TTC549 (cell line): ENCODE measurements around the gene GPX1.
"Not testable (repeated sequence)": the region's sequence is repeated elsewhere in the genome, so short reads cannot be mapped to it uniquely, and the experiment has no call there.

Source experiments
- FAIRE-seq: peaks from 2 replicates; lab custom pipeline; 2012; peaks lifted over from hg19 to GRCh38; lab: Jason Lieb, UNC

GPX1 gene

GRCh38 chr3:49358217-49358883 is at the start of gene GPX1:
TSS of gene GPX1 (minus strand) at chr3:49358353. CDS start at chr3:49358278, 75 bp downstream.
- peak; percentile 67 for FAIRE-seq

GRCh38 chr3:49406571-49407565 is 48.7 kb upstream of the GPX1 start:
- no peak for FAIRE-seq

DNA sequence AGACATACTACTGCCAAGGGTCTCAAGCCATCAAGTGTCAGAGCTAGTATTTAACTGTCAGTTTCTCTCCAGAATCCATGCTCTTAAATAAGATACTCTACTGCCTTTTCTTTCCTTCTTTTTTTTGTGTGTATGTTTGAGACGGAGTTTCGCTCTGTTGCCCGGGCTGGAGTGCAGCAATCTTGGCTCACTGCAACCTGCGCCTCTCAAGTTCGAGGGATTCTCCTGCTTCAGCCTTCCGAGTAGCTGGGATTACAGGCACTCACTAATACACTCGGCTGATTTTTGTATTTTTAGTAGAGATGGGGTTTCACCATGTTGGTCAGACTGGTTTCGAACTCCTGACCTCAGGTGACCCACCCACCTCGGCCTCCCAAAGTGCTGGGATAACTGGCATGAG is 47.4 kb upstream of the GPX1 start:
- not testable (repeated sequence) for FAIRE-seq

DNA sequence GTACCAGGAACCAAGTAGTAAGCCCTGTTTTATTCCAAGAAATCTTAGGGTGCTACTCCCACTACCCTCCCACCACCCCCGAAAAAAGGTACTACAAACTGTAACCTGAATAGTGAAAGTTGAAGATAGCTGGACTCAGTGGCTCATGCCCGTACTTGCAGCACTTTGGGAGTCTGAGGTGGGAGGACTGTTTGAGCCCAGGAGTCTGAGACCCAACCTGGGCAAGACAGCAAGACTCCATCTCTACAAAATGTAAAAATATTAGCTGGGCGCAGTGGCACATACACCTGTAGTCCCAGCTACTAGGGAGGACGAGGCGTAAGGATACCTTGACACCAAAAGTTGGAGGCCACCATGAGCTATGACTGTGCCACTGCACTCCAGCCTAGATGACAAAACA is 45.7 kb upstream of the GPX1 start:
- FAIRE-seq, result no peak

DNA sequence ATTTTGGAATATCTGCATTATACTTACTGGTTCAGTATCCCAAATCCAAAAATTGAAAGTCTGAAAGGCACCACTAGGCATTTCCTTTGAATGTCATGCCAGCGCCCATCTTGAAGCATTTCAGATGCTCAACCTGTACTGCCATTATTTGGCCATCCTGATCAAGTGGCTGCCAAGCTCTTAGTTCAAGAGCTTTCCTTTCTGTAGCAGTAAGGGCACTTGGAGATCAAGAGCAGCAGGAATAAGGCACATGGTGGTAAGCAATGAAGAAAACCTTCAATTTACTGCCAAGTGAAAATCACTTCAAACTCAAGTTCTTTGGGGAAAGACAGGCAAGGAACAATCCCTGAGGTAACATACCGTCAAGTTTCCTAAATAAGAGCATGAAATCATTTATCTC is 43.6 kb upstream of the GPX1 start:
- no peak for FAIRE-seq

GRCh38 chr3:49399461-49399860 is 41.3 kb upstream of the GPX1 start:
- no peak for FAIRE-seq

- FAIRE-seq, result no peak
Measured at GRCh38 chr3:49397470-49397869, 39.3 kb upstream of the GPX1 start.

DNA sequence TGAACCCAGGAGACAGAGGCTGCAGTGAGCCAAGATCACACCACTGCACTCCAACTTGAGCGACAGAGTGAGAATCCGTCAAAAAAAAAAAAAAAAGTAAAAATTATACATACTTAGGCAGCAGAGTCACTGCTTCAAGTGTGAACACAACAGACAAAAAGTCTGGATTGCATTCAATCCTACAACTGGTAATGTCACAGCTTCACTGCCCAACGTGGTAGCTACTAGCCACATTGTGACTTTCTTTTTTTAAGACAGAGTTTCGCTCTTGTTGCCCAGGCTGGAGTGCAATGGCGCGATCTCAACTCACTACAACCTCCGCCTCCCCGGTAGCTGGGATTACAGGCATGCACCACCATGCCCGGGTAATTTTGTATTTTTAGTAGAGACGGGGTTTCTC is 33.2 kb upstream of the GPX1 start:
- FAIRE-seq, result not testable (repeated sequence)

DNA sequence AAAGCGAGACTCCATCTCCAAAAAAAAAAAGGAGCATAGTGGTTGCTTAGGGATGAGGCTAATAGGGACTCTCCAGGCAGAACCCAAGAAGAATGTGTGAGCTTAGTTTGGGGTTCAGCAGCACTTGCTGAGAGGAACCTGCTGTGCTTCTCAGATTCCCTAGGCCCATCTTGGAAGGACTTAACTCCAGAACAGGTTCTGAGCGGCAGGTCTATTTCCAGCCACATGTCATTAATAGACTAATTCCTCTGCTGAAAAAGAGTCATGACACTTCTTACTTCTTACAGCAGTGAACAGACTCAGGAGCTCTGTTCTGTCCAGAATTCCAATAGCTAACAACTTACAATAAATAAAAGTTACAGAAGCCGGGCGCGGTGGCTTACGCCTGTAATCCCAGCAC is 31.1 kb upstream of the GPX1 start:
- no peak for FAIRE-seq

DNA sequence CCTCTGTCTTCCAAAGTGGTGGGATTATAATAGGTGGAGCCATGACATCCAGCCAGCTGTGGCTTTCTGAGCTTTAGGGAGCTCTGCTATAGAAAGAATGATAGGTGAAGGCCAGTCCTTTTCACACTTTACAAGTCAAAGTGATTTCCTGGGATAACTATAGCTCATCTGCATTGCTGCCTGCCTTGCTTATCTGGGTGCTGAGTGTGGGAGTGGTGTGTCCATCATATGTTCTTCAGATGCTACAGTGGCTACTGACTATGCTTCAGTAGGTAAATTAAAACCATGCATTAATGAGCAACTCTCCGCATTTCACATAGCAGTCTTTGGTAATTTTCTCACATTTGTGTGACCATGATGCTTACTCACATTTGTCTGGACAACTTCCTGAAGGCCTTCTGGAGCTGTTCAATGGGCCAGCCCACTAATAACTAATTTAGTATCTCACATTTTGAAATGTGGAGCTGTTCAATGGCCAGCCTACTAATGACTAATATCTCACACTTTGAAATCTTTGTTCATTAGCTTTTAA is 30.2 kb upstream of the GPX1 start:
- no peak for FAIRE-seq

DNA sequence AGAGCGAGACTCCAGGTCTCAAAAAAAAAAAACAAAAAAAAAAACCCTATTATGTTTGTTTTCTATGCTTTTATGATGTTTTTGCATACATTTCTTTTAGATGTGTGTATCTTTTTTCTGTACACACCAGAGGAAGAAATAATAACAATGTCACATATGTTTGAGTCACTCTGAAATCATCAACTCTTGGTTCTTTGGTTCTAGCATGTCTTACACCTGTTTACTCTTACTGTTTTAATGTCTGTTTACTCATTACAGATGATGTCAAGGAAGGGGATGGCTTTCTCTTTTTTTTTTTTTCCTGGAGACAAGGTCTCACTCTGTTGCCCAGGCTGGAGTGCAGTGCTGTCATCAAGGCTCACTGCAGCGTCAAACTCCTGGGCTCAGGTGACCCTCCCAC is 29.6 kb upstream of the GPX1 start:
- FAIRE-seq, result no peak

DNA sequence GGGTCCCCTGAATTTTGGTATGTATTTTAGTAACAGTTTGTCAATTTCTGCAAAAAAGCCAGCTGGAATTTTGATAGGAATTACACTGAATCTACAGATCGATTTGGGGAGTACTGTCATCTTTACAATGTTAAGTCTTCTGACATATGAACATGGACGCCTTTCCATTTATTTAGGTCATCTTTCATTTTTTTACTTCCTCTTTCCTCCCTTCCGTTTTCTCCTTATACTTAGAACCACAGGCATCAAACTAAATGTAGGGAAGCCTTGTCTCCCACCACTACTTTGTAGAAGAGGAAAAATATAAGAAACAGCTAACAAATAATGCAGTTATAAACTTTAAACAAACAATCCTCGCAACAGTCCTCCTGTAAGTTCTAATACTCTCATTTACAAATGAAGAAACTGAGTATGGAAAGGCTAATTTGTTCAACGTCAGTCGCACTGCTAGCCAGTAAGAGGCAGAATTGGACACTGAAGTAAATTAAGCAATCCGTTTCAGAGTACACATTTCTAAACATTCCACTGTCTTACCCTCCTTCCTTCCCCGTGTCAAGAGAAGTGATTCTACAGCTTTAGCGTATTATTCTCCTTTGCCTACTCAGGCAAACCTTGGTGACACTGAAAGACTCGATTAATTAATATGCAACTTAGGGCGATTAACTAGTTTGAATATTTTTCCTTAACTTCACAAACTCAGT is 28.1 kb upstream of the GPX1 start:
- no peak for FAIRE-seq

- FAIRE-seq, result no peak
Measured at GRCh38 chr3:49385617-49386016, 27.5 kb upstream of the GPX1 start.

DNA sequence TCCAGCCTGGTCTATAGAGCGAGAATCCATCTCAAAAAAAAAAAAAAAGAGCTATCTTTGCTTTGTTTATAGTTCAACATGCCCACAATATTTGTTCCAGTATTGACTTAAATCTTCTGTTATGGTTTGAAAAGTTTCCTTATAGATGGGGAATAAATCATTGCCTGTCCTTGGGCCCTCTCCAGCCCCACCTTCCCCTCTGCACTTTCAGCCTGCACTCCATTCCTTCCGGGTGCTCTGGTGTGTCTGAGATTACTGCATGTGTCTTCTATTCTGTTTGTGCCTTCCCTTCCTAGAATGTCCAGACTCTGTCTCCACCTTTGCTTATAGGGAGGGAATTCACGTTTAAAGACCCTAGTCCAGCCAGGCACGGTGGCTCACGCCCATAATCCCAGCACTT is 25.2 kb upstream of the GPX1 start:
- no peak for FAIRE-seq

DNA sequence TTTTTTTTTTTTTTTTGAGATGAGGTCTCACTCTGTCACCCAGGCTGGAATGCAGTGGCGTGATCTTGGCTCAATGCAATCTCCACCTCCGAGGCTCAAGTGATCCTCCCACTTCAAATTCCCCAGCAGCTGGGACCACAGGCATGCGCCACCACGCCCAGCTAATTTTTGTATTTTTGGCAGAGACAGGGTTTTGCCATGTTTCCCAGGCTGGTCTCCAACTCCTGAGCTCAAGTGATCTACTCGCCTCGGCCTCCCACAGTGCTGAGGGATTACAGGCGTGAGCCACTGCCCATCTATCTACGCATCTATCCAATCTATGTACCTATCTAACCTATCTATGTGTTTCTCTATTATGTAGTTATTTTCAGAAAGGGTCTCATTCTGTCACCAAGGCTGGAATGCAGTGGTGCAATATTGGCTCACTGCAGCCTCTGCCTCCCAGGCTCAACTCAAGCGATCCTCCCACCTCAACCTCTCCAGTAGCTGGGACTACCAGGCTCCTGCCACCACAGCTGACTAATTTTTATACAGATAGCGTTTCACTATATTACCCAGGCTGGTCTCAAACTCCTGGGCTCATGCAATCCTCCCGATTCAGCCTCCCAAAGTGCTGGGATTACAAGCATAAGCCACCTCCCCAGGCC is 20.2 kb upstream of the GPX1 start:
- no peak for FAIRE-seq

GRCh38 chr3:49377483-49377882 is 19.3 kb upstream of the GPX1 start:
- FAIRE-seq, result no peak

GRCh38 chr3:49371946-49372345 is 13.8 kb upstream of the GPX1 start:
- no peak for FAIRE-seq

GRCh38 chr3:49370585-49371290 is 12.6 kb upstream of the GPX1 start:
- no peak for FAIRE-seq

DNA sequence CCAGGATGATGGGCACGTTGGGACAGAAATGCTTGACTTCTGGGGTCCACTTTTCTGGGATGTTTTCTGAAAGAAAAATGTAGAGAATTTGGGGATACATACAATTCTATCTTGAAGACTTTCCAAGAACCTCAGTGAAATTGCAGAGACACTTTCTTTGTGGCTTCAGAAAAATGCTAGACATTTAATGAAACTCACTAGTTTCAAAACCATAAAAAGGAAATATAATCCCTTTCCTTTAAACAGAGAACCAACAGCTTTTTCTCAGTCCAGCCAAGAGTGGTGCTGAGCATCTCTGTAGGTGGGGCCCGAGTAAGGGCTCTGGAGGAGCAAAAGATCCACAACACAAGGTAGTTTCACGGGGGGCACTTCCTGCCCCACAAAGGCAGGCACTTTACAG is 4.4 kb upstream of the GPX1 start:
- FAIRE-seq, result no peak

DNA sequence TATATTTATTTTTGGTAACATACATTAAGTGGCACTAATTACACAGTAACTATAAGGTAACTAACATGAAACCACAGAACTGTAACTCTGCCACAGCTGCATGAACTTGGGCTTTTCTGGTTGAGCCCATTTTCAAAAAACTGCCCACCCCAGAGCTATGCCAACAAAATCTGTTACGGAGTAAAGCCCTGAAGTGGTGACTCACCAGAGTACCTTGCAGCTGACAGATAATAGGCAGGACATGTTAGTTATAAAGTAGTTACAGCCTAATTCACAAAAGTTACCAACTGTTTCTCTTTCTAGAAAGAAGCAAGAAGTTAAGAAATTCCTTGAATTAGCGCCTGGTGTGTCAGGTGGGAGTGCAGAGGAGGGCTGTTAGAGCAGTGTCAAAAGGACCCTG is 1.5 kb upstream of the GPX1 start:
- no peak for FAIRE-seq

- FAIRE-seq, result no peak
Measured at GRCh38 chr3:49358884-49359225, 702 bp upstream of the GPX1 start.
